Stimulated activated CD4-positive, alpha-beta T cell treated with anti-CD3 and anti-CD28 coated beads, Interleukin-4, amount 100 ng/mL, for 24 hours (primary cell): ENCODE measurements around the gene AGAP1.

Experiments used
- DNase-seq: peaks from one replicate; pipeline ENCODE4 v3.0.0-alpha.2; 2020

The AGAP1 gene

GRCh38 chr2:235784788-235785187 is 290.9 kb downstream of the AGAP1 start:
- no peak for DNase-seq

GRCh38 chr2:235789552-235789951 is 295.7 kb downstream of the AGAP1 start:
- no peak for DNase-seq

- no peak for DNase-seq
Measured at GRCh38 chr2:235793163-235793752, 299.4 kb downstream of the AGAP1 start.

GRCh38 chr2:235799281-235799680 is 305.4 kb downstream of the AGAP1 start:
- no peak for DNase-seq

- DNase-seq = no peak
Measured at GRCh38 chr2:235802542-235802941, 308.7 kb downstream of the AGAP1 start.

- no peak for DNase-seq
Measured at GRCh38 chr2:235803028-235803427, 309.2 kb downstream of the AGAP1 start.

- DNase-seq = no peak
Measured at GRCh38 chr2:235804676-235805075, 310.8 kb downstream of the AGAP1 start.

- no peak for DNase-seq
Measured at GRCh38 chr2:235806986-235807750, 313.3 kb downstream of the AGAP1 start.

- no peak for DNase-seq
Measured at GRCh38 chr2:235808366-235808765, 314.5 kb downstream of the AGAP1 start.

GRCh38 chr2:235810252-235810651 is 316.4 kb downstream of the AGAP1 start:
- no peak for DNase-seq

- DNase-seq = no peak
Measured at GRCh38 chr2:235810846-235811245, 317.0 kb downstream of the AGAP1 start.

GRCh38 chr2:235811446-235812184 is 317.8 kb downstream of the AGAP1 start:
- DNase-seq = no peak

- no peak for DNase-seq
Measured at GRCh38 chr2:235812185-235812665, 318.4 kb downstream of the AGAP1 start.

GRCh38 chr2:235813398-235813797 is 319.6 kb downstream of the AGAP1 start:
- no peak for DNase-seq

GRCh38 chr2:235820571-235820970 is 326.7 kb downstream of the AGAP1 start:
- no peak for DNase-seq

GRCh38 chr2:235824331-235824730 is 330.5 kb downstream of the AGAP1 start:
- no peak for DNase-seq

GRCh38 chr2:235825946-235826345 is 332.1 kb downstream of the AGAP1 start:
- no peak for DNase-seq

- DNase-seq = no peak
Measured at GRCh38 chr2:235826826-235827225, 333.0 kb downstream of the AGAP1 start.

- DNase-seq = no peak
Measured at GRCh38 chr2:235827585-235827992, 333.7 kb downstream of the AGAP1 start.

GRCh38 chr2:235829726-235830125 is 335.9 kb downstream of the AGAP1 start:
- no peak for DNase-seq

- no peak for DNase-seq
Measured at GRCh38 chr2:235831755-235832154, 337.9 kb downstream of the AGAP1 start.

- no peak for DNase-seq
Measured at GRCh38 chr2:235832941-235833340, 339.1 kb downstream of the AGAP1 start.

- DNase-seq = no peak
Measured at GRCh38 chr2:235833971-235834620, 340.3 kb downstream of the AGAP1 start.
